KMS-11 (cell line): ENCODE results near the gene IKBKE.

Experiments
- H2AFZ ChIP-seq: fragments of 200-600 bp; sonication (generic); 2 replicates; pipeline ENCODE4 v1.6.1; 2016; ENCODE audit warnings: antibody characterized with exemption, mixed run types, low read depth
- H3K27ac ChIP-seq: fragments of 200-600 bp; sonication (generic); 2 replicates; pipeline ENCODE4 v1.6.1; 2016; ENCODE audit warnings: mild to moderate bottlenecking, mixed run types
- H3K27me3 ChIP-seq: fragments of 200-600 bp; sonication (generic); 2 replicates; pipeline ENCODE4 v1.6.1; 2017; ENCODE audit warnings: mild to moderate bottlenecking, low read depth, mixed run types, moderate library complexity; ENCODE audit not compliant: insufficient read depth
- H3K36me3 ChIP-seq: fragments of 200-600 bp; sonication (generic); 2 replicates; pipeline ENCODE4 v1.6.1; 2017; ENCODE audit warnings: mild to moderate bottlenecking, mixed run types; ENCODE audit not compliant: insufficient read depth
- H3K4me1 ChIP-seq: fragments of 200-600 bp; sonication (generic); 2 replicates; pipeline ENCODE4 v1.6.1; 2016; ENCODE audit warnings: mild to moderate bottlenecking, low read depth, mixed run types; ENCODE audit not compliant: poor library complexity, severe bottlenecking
- H3K4me2 ChIP-seq: fragments of 200-600 bp; sonication (generic); 2 replicates; pipeline ENCODE4 v1.7.0; 2016; ENCODE audit warnings: mild to moderate bottlenecking, mixed run types
- H3K4me3 ChIP-seq: fragments of 200-600 bp; sonication (generic); IDR thresholded peaks from 2 replicates; pipeline ENCODE4 v1.6.1; 2017; ENCODE audit warnings: low read depth, low read length, mixed read lengths; ENCODE audit not compliant: insufficient read depth
- H3K79me2 ChIP-seq: fragments of 200-600 bp; sonication (generic); 2 replicates; pipeline ENCODE4 v1.6.1; 2016; ENCODE audit warnings: low read depth, mixed run types; ENCODE audit not compliant: insufficient read depth
- H3K9ac ChIP-seq: fragments of 200-600 bp; sonication (generic); 2 replicates; pipeline ENCODE4 v1.6.1; 2016; ENCODE audit warnings: mild to moderate bottlenecking, mixed run types
- H4K20me1 ChIP-seq: fragments of 200-600 bp; sonication (generic); 2 replicates; pipeline ENCODE4 v1.6.1; 2016; ENCODE audit warnings: mild to moderate bottlenecking, mixed run types; ENCODE audit not compliant: insufficient read depth
- CTCF ChIP-seq: fragments of 200-600 bp; sonication (generic); conservative IDR thresholded peaks from 2 replicates; pipeline ENCODE4 v1.6.1; 2017; ENCODE audit warnings: low read depth, mild to moderate bottlenecking, antibody characterized with exemption, low read length, moderate library complexity, mixed read lengths

IKBKE gene

DNA sequence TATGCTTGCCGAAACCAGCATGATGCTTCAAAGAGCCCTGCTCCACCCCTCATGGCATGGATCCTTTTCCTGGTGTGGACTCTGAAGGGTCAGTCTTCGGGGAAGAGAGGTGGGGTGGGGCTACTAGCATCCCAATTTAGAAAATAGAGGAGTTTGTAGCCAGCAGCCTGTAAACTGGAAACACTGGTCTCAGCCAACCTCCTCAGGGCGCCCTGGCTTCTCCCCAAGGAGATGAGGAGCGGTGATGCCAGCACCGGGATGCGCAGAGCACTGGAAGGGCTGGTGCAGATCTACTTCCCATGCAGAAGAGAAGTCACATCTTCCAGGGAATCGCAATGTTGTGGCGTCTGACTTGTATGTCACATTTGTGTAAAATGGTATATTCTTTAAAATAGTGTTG is 6.4 kb upstream of the IKBKE start:
- Histone ChIP-seq H3K4me3 (no peak overlapping the region), H3K27ac (no peak overlapping the region), H3K36me3 (no peaks in the 10 kb centered on the region), H3K4me2 (no peak overlapping the region), H2AFZ (no peak overlapping the region), H3K9ac (no peak overlapping the region), H3K4me1 (peaks cover 25% of the 10 kb centered on the region), H3K27me3 (no peaks in the 10 kb centered on the region), H3K79me2 (no peaks in the 10 kb centered on the region), H4K20me1 (no peaks in the 10 kb centered on the region)
- no peak for TF ChIP-seq CTCF

GRCh38 chr1:206464456-206464964 is 5.8 kb upstream of the IKBKE start:
- no peaks in the 10 kb centered on the region for H4K20me1 ChIP-seq
- no peak for TF ChIP-seq CTCF
- H3K4me1 ChIP-seq, result peaks cover 31% of the 10 kb centered on the region
- no peak overlapping the region for H3K9ac ChIP-seq
- H3K4me2 ChIP-seq, result no peak overlapping the region
- H3K4me3 ChIP-seq, result no peak overlapping the region
- no peaks in the 10 kb centered on the region for H3K79me2 ChIP-seq
- H3K36me3 ChIP-seq, result no peaks in the 10 kb centered on the region
- no peaks in the 10 kb centered on the region for H3K27me3 ChIP-seq
- H2AFZ ChIP-seq, result no peak overlapping the region
- no peak overlapping the region for H3K27ac ChIP-seq

- H3K4me1 ChIP-seq, result peaks cover 39% of the 10 kb centered on the region
- H2AFZ ChIP-seq, result no peak overlapping the region
- no peaks in the 10 kb centered on the region for H4K20me1 ChIP-seq
- no peaks in the 10 kb centered on the region for H3K36me3 ChIP-seq
- no peak overlapping the region for H3K27ac ChIP-seq
- no peak for TF ChIP-seq CTCF
- H3K4me3 ChIP-seq, result no peak overlapping the region
- H3K9ac ChIP-seq, result no peak overlapping the region
- no peaks in the 10 kb centered on the region for H3K79me2 ChIP-seq
- H3K4me2 ChIP-seq, result no peak overlapping the region
- no peaks in the 10 kb centered on the region for H3K27me3 ChIP-seq
Observed at GRCh38 chr1:206465951-206466350, 4.3 kb upstream of the IKBKE start.

- Histone ChIP-seq H3K79me2 (peaks cover 3% of the 10 kb centered on the region; the same call in 1 of the 2 replicates), H3K9ac (no peak overlapping the region), H3K4me1 (peaks cover 48% of the 10 kb centered on the region), H2AFZ (no peak overlapping the region), H3K27ac (no peak overlapping the region), H3K4me2 (no peak overlapping the region), H4K20me1 (no peaks in the 10 kb centered on the region), H3K36me3 (no peaks in the 10 kb centered on the region), H3K4me3 (no peak overlapping the region), H3K27me3 (no peaks in the 10 kb centered on the region)
- TF ChIP-seq CTCF, result no peak
Observed at GRCh38 chr1:206466840-206467649, 3.2 kb upstream of the IKBKE start.
